GM18499 (cell line): ENCODE measurements around the gene TEP1.
"Not testable (repeated sequence)": the region's sequence is repeated elsewhere in the genome, so short reads cannot be mapped to it uniquely, and the experiment has no call there.

Experiments used
- ATAC-seq: cut with Tn5 transposase; IDR thresholded peaks from one replicate; pipeline ENCODE4 v1.9.1; 2021; ENCODE audit warnings: moderate number of reproducible peaks; ENCODE audit not compliant: insufficient read depth, unreplicated experiment

Gene TEP1

DNA sequence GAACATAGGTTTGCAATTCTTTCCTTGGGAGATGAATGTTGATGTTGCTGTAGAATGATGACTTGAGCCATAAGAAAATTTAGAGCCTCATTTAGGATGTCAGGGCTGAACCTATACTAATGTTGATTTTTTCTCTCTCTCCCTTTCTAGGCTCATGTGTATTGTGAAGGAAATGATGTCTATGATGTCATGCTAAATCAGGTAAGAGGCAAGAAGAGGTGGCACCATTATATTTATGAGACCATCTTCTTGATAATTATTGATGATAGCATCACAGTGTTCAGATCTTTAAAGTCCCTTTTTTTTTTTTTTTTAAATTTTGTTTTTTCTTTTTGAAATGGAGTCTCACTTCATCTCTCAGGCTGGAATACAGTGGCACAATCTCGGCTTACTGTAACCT, 66.6 kb downstream of the TEP1 start:
- no peak for ATAC-seq

DNA sequence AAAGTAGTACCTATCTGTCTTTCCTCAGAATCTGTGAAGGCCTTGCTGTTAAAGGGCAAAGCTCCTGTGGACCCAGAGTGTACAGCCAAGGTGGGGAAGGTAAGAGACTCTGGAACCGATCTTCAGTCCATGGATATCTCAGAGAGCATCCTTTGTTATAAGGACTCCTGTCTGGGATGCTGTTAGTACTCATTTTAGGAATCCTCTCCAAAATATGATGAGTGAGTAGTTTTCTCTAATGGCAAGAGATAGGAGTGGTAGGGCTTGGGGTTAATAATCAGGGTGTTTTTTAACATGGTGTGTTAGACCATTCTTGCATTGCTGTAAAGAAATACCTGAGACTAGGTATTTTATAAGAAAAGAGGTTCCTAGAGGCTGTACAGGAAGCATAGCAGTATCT, 67.9 kb downstream of the TEP1 start:
- ATAC-seq = no peak

DNA sequence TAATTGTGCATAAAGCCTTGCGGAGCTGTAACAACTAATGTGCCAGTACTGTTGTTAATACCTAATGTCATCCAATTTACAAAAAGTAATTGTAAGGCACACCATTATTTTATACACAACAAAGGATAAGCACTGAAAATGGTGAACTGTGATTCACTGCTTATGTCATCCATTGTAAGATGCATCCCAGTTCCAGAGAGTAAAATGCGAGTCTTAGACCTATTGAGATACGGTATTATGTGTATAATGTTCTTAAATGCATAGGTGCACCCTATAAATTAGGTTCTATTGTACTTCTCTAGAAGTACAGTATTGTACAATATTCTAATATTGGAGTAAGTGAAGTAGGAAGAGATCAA, 69.5 kb downstream of the TEP1 start:
- no peak for ATAC-seq

DNA sequence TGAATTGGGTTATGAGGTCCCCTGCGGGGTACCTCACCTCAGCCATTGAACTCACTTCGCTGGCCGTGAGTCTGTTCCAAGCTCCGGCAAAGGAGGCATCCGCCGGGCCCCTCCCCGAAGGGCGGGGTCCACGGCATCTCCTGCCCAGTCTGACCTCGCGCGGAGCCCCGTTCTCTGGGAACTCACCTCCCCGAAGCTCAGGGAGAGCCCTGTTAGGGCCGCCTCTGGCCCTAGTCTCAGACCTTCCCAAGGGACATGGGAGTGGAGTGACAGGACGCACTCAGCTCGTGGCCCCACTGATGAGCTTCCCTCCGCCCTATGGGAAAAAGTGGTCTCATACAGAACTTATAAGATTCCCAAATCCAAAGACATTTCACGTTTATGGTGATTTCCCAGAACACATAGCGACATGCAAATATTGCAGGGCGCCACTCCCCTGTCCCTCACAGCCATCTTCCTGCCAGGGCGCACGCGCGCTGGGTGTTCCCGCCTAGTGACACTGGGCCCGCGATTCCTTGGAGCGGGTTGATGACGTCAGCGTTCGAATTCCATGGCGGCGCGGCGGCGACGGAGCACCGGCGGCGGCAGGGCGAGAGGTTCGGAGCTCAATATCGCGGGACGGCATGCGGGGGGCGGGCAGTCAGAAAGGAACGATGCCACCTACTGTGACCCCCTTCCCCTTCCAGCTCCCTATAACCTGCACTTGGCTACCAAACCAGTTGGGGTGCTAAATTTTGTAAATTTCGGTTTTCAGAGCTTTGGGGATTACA, 70.0 kb downstream of the TEP1 start, which contains the start of gene PARP2:
TSS of gene PARP2 (plus strand) at position 544 of the 770 bp plus-strand sequence. CDS start at position 551, 7 bp downstream.
- peak; percentile 83 for ATAC-seq

DNA sequence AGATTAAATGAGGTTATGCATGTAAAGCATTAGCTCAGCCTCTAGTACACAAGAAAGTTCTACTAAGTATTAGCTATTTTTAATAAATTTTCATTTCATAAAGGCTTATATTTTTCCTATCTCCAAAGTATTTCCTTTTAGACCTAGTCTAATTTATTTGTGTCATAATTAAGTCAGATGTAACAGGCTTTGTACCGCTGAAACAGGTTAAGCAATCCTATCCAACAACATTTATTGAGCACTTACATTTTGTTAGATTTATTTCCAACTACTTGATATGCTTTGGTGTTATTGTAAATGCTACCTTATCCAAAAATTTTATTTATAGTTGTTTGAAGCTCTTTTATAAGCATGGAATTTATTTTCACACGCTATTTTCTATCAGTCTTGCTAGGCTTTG, 71.7 kb downstream of the TEP1 start:
- no peak for ATAC-seq

DNA sequence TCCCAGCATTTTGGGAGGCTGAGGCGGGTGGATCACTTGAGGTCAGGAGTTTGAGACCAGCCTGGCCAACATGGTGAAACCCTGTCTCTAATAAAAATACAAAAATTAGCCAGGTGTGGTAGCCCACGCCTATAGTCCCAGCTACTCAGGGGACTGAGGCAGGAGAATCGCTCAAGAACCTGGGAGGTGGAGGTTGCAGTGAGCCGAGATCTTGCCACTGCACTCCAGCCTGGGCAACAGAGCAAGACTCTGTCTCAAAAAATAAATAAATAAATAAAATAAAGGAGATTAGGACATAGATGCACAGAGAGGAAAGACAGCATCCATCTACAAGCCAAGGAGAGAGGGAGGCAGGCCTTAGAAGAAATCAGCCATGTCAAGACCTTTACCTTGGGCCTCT, 72.3 kb downstream of the TEP1 start:
- ATAC-seq = not testable (repeated sequence)

DNA sequence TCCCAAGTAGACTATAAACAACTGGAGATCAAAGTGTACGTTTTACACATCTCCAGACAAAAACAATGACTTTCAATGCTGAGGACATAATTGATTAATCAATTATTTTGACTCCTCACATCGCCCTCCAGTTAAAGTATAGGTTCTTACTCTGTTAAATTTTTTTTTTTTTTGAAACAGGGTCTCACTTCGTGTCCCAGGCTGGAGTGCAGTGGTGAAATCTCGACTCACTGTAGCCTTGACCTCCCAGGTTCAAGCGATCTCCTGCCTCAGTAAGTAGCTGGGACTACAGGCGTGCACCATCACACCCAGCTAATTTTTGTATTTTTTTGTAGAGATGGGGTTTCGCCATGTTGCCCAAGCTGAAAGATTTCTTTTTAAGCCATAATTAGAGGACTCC, 79.3 kb downstream of the TEP1 start:
- ATAC-seq = no peak

DNA sequence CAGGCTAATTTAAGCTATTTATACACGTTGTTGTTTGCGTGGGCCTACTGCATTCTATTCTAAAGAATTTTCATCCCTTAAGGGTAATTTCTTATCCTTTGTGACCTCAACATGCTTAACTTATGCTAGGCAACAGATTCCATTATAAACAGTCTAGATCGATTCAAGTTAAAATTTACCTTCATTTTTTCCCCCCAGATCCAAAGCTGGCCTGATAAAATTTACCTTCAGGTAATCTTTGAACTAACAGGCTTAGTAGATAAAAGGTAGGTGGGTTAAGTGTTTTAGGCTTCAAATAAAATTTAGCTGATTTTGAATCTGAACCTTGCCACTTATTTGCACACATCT, 79.8 kb downstream of the TEP1 start:
- no peak for ATAC-seq

DNA sequence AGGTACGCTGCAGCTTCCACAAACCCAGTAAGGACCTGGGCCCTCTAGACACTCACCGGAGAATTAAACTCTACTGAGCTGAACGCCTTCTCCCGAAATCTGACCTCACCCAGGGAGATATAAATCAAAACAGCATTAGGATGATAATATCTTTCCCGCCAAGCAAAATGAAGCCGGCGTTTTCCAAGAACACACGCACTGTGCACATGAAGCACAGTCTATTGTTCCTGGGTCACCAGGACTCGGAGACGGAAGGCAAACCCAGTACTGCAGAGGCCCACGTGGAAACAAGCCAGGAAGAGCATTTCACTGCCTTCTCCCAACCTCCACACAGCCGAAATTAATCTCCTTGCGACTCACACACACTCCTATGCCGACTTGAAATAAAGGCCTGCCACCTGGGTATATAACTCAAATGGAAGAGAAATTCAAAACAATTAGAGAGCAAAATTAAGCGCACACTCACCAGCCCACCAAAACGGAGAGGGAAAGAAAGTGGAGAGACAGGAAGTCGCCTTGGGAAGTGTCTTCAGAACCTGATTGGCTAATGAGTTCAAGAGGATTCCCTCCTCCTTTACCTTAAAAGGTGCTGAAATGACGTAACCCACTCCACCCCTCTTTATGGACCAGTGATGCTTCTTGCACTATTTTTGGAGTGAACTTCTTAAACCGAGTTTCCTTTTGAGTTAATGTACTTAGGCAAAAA, 80.4 kb downstream of the TEP1 start, which contains the start of gene CCNB1IP1:
TSS of gene CCNB1IP1 (minus strand) at position 492 of the 706 bp plus-strand sequence. CDS start 16,756 bp downstream, outside the sequence.
- ATAC-seq = peak; percentile 96

DNA sequence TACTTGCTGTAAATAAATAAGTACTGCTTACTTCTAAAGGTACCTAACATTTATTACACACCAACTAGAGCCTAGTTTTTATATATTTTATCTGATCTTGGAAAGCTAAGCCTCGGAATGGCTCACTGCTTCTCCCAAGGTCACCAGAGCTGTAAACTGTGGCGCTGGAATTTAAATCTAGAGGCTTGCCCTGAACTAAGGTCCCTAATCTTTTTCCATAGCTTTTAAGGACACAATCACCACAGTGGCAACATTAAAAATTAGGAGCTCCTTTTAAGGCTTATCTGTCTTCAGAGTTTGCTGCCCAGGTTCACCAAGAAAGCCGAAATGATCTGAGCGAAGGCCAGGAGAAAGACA, 80.9 kb downstream of the TEP1 start:
- no peak for ATAC-seq

DNA sequence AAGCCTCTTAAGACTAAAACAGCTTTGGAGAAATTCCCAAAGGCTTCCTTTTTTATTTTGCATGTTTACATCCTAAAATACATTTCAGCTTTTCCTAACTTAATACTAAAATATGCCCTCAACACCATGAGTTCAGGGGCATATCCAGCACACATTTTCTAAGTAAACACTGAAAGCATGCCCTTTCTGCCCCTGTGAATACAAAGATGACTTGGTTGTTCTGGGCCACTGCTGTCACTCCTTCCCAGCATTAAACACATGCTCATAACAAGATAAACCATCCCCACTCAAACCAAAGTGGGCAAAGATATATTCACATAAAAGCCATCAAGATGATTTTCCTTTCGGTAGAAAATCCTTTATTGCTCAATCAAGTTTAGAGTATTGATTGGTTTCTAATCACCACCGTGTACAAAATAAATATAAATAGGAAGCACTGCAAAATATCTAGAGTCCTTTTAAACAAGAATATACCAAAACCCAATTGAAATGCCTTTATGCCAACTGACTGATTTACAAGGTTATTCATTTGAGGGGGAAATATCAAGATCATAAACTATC, 82.2 kb downstream of the TEP1 start:
- no peak for ATAC-seq

DNA sequence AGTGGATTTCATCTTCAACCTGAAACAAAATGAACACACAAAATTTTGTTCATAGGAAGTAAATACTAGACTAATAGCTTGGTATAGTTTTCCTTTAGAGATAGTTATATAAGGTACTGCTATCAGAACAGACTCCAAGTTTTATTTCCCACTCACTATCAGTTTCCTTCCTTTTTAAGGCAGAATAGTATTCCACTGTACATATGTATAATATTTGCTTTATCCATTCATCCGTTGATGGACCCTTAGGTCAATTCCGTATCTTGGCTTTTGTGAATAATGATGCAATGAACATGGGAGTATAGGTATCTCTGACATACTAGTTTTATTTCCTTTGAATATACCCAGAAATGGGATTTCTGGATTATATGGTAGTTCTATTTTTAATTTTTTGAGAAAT, 83.9 kb downstream of the TEP1 start:
- no peak for ATAC-seq

DNA sequence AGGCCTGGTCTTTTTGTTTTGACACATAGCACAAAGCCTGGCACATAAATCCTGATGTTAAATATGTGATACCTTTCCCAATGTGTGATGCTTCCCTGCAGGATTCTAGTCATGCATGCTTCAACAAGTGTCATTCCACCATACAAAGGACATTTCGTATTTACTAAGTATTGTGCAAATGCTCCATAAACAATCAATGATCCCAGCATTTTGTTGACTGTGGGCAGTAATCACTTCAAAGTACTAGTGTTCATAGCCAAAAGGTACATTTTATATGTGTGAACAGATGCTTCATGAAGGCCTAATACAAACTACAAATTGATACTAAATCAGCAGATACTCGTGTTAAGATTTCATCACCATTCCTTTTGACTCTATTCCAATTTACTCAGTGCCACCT, 84.6 kb downstream of the TEP1 start:
- ATAC-seq = no peak

DNA sequence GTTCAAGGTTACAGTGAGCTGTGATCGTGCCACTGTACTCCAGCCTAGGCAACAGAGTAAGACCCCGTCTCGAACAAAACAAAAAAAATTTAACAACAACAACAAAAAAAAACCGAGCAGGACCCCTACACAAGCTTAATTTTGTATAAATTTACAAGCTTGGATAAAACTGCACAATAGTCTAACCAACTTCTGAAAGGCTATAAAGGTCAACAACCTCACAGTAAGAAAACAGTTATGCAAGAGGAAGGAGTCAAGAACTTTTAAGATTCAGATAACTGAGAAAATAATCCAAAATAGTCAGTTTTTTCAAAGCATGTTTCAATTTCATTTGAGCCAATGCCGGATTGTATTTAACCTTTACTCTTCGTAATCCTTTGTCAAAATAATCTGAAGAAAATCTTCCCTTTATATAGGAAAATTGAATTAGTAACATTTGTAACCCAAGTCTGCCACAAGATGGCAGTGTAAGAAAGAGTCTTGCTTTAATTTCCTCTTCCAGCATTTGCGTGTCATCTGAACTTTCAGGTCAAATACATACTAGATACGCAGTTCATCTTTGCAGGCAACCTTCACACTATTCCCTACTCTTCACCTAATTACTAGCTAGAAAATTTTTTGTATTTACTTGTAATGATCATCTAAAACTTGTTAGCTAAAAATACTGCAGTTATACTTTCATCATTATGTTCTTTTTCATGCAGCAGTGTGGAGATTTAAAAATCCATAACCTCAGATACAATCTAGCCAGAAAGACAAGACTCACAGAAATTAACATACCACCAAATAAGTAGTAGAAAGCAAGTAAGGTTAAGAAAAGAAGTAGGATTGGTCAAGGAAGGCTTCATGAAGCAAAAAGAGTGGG, 86.1 kb downstream of the TEP1 start:
- no peak for ATAC-seq

DNA sequence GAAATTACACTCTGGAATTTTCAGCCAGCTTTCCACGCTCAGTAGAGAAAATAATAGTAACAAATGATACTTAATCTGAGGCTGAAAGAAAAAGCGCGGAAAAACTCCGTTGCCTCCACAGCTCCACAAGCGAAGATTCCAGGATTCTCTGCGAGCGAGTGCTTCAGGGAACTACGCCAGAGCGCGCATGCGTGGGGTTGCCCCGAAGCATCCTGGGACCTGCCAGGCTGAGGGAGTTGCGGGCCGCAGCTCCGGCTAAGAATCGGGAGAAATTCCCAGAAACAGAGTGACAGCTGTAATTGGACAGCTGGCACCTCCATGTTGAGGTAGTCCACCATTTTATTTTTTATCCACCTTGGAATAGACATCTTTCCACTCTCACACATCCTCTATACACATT, 95.6 kb downstream of the TEP1 start:
- no peak for ATAC-seq
